ENCODE data around the gene ZBP1. TPM values are rescaled to one million over a fixed set of nuclear protein-coding genes. Genes with fewer than 3 reads are reported as not detected.

ZBP1 gene
- total RNA-seq, 1 experiment from 2014 or later: 2.9 TPM

- H3K4me2 ChIP-seq (ENCODE audit: low read depth, low read length, poor library complexity, severe bottlenecking): no peak overlapping the region
- no peaks in the 10 kb centered on the region for H3K9me2 ChIP-seq (replicated peaks; ENCODE audit: insufficient read depth, low read length)
- no peak overlapping the region for H3K4me3 ChIP-seq (ENCODE audit: low read length)
- H3K9ac ChIP-seq (ENCODE audit: low read length): no peak overlapping the region
- no peak overlapping the region for H2AFZ ChIP-seq (ENCODE audit: low read length)
- no peaks in the 10 kb centered on the region for H3K36me3 ChIP-seq (ENCODE audit: insufficient read depth, low read length)
- H3K79me2 ChIP-seq (ENCODE audit: low read length): no peaks in the 10 kb centered on the region
- no peak for DNase-seq
- peaks cover 11% of the 10 kb centered on the region for H3K4me1 ChIP-seq (ENCODE audit: low read length)
- no peaks in the 10 kb centered on the region for H3K27me3 ChIP-seq (ENCODE audit: low read length)
- H4K20me1 ChIP-seq (ENCODE audit: insufficient read depth, low read depth, low read length): no peaks in the 10 kb centered on the region
- H3K27ac ChIP-seq (ENCODE audit: low read length): no peak overlapping the region
- H3K9me3 ChIP-seq (ENCODE audit: low read length): no peaks in the 10 kb centered on the region
These were observed 14.3 kb downstream of the ZBP1 start for GRCh38 chr20:57605878-57606277.

GRCh38 chr20:57605045-57605444 is 15.2 kb downstream of the ZBP1 start:
- H3K4me2 ChIP-seq (ENCODE audit: low read depth, low read length, poor library complexity, severe bottlenecking): no peak overlapping the region
- no peak overlapping the region for H3K9ac ChIP-seq (ENCODE audit: low read length)
- no peak overlapping the region for H2AFZ ChIP-seq (ENCODE audit: low read length)
- H3K36me3 ChIP-seq (ENCODE audit: insufficient read depth, low read length): no peaks in the 10 kb centered on the region
- H3K79me2 ChIP-seq (ENCODE audit: low read length): no peaks in the 10 kb centered on the region
- H3K4me3 ChIP-seq (ENCODE audit: low read length): no peak overlapping the region
- H3K27ac ChIP-seq (ENCODE audit: low read length): no peak overlapping the region
- H3K9me3 ChIP-seq (ENCODE audit: low read length): no peaks in the 10 kb centered on the region
- no peaks in the 10 kb centered on the region for H4K20me1 ChIP-seq (ENCODE audit: insufficient read depth, low read depth, low read length)
- DNase-seq: no peak
- H3K4me1 ChIP-seq (ENCODE audit: low read length): peaks cover 17% of the 10 kb centered on the region
- H3K27me3 ChIP-seq (ENCODE audit: low read length): no peaks in the 10 kb centered on the region
- H3K9me2 ChIP-seq (replicated peaks; ENCODE audit: insufficient read depth, low read length): no peaks in the 10 kb centered on the region

GRCh38 chr20:57603120-57603519 is 17.1 kb downstream of the ZBP1 start:
- no peaks in the 10 kb centered on the region for H3K79me2 ChIP-seq (ENCODE audit: low read length)
- H3K36me3 ChIP-seq (ENCODE audit: insufficient read depth, low read length): no peaks in the 10 kb centered on the region
- no peak overlapping the region for H2AFZ ChIP-seq (ENCODE audit: low read length)
- no peak overlapping the region for H3K9ac ChIP-seq (ENCODE audit: low read length)
- peaks cover 22% of the 10 kb centered on the region for H3K4me1 ChIP-seq (ENCODE audit: low read length)
- H3K9me3 ChIP-seq (ENCODE audit: low read length): no peaks in the 10 kb centered on the region
- H3K9me2 ChIP-seq (replicated peaks; ENCODE audit: insufficient read depth, low read length): no peaks in the 10 kb centered on the region
- DNase-seq: no peak
- H3K4me2 ChIP-seq (ENCODE audit: low read depth, low read length, poor library complexity, severe bottlenecking): no peak overlapping the region
- no peaks in the 10 kb centered on the region for H4K20me1 ChIP-seq (ENCODE audit: insufficient read depth, low read depth, low read length)
- H3K4me3 ChIP-seq (ENCODE audit: low read length): no peak overlapping the region
- no peaks in the 10 kb centered on the region for H3K27me3 ChIP-seq (ENCODE audit: low read length)
- H3K27ac ChIP-seq (ENCODE audit: low read length): no peak overlapping the region

DNA sequence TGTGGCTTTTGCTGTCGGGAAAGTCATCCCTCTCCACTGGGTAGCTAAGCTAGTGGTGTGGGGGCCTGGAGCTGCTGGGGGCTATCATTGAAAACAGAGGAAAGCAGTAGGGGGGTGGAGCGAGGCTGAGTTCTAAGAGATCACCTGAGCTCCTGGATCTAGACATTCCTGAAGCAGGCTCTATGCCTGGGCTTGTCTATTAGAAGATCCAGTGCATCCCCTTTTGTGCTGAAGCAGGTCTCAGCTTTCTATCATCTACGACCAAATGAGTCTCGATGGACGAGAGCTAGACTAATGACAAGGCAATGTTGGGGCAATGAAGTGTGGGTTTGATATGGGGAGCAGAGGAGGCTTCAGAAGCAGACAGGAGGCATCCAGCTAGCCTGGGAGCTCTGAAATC is 18.5 kb downstream of the ZBP1 start:
- Histone ChIP-seq H3K9ac (ENCODE audit: low read length) (no peak overlapping the region), H3K9me2 (replicated peaks; ENCODE audit: insufficient read depth, low read length) (no peaks in the 10 kb centered on the region), H3K4me3 (ENCODE audit: low read length) (no peak overlapping the region), H3K9me3 (ENCODE audit: low read length) (no peaks in the 10 kb centered on the region), H2AFZ (ENCODE audit: low read length) (no peak overlapping the region), H4K20me1 (ENCODE audit: insufficient read depth, low read depth, low read length) (no peaks in the 10 kb centered on the region), H3K79me2 (ENCODE audit: low read length) (no peaks in the 10 kb centered on the region), H3K27ac (ENCODE audit: low read length) (no peak overlapping the region), H3K4me1 (ENCODE audit: low read length) (peaks cover 22% of the 10 kb centered on the region), H3K27me3 (ENCODE audit: low read length) (no peaks in the 10 kb centered on the region), H3K4me2 (ENCODE audit: low read depth, low read length, poor library complexity, severe bottlenecking) (no peak overlapping the region), H3K36me3 (ENCODE audit: insufficient read depth, low read length) (no peaks in the 10 kb centered on the region)
- DNase-seq: no peak

GRCh38 chr20:57601211-57601570 is 19.0 kb downstream of the ZBP1 start:
- H3K9me2 ChIP-seq (replicated peaks; ENCODE audit: insufficient read depth, low read length): no peaks in the 10 kb centered on the region
- H3K27ac ChIP-seq (ENCODE audit: low read length): no peak overlapping the region
- no peaks in the 10 kb centered on the region for H4K20me1 ChIP-seq (ENCODE audit: insufficient read depth, low read depth, low read length)
- H3K79me2 ChIP-seq (ENCODE audit: low read length): no peaks in the 10 kb centered on the region
- no peak overlapping the region for H3K4me3 ChIP-seq (ENCODE audit: low read length)
- no peak overlapping the region for H3K4me2 ChIP-seq (ENCODE audit: low read depth, low read length, poor library complexity, severe bottlenecking)
- DNase-seq: no peak
- no peaks in the 10 kb centered on the region for H3K9me3 ChIP-seq (ENCODE audit: low read length)
- H3K9ac ChIP-seq (ENCODE audit: low read length): no peak overlapping the region
- peaks cover 23% of the 10 kb centered on the region for H3K4me1 ChIP-seq (ENCODE audit: low read length)
- no peaks in the 10 kb centered on the region for H3K36me3 ChIP-seq (ENCODE audit: insufficient read depth, low read length)
- H3K27me3 ChIP-seq (ENCODE audit: low read length): no peaks in the 10 kb centered on the region
- no peak overlapping the region for H2AFZ ChIP-seq (ENCODE audit: low read length)

DNA sequence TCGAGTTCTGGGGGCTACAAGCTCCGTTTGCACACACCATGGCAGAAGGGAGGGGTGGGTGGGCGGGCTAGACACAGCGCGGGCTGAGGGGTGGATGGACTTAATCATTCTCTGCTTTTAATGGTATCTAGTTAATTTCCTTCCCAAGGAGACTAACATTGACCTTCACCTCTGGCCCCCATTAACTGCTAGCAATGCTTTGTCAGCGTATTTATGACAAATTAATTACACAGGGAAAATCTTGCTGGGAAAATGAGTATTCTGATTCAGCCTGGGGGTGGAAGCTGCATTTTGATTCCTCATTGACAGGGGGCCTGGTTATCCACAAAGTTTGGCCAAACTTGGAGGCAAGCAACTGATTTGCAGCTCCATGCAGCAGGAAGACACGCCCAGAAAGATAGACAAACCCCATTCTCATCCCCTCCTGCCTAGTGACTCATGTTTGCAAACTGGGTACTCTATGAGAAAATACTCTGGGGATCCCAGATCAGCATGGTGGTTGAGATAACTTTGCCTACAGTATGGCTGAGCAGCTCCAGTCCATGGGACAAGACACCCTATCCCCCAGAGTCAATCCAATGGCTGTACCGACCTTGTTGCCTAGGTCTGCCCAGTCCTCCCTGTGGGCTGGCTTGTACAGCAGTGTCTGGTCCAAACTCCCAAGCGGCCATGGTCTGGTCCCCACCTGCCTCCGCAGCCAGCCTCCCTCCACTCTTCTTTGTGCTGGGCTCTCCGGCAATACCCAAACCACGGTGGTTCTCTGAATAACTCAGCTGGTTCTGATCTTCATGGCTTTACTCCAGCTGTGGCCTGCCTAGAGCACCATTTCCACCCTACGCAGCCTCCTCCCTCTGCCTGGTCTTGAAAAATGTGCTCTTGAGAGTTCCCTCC is 19.7 kb downstream of the ZBP1 start:
- peak; percentile 61 for DNase-seq

DNA sequence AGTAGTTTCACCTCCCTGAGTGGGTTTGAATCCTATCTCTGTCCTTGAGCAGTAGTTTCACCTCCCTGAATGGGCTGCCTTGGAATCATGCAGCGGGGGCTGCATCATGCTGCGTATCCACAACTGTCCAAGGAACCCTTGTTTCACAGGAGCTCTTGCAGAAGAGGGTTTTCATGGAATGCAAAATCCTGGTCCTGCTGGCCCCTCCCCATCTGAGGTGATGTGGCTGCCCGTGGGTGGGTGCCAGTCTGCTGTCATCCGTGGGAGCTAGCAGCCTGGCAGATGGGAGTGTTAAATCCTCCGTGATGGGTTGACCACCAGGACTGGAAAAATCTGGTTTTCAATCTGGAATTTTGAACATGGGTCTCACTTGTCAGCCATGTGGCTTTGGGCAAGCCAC is 21.7 kb downstream of the ZBP1 start:
- no peaks in the 10 kb centered on the region for H3K36me3 ChIP-seq (ENCODE audit: insufficient read depth, low read length)
- no peaks in the 10 kb centered on the region for H3K79me2 ChIP-seq (ENCODE audit: low read length)
- H2AFZ ChIP-seq (ENCODE audit: low read length): no peak overlapping the region
- no peak for DNase-seq
- no peaks in the 10 kb centered on the region for H3K9me3 ChIP-seq (ENCODE audit: low read length)
- no peak overlapping the region for H3K9ac ChIP-seq (ENCODE audit: low read length)
- H3K4me2 ChIP-seq (ENCODE audit: low read depth, low read length, poor library complexity, severe bottlenecking): no peak overlapping the region
- H3K4me3 ChIP-seq (ENCODE audit: low read length): no peak overlapping the region
- H4K20me1 ChIP-seq (ENCODE audit: insufficient read depth, low read depth, low read length): no peaks in the 10 kb centered on the region; the same call in 1 of the 2 replicates
- H3K4me1 ChIP-seq (ENCODE audit: low read length): peaks cover 30% of the 10 kb centered on the region
- no peaks in the 10 kb centered on the region for H3K9me2 ChIP-seq (replicated peaks; ENCODE audit: insufficient read depth, low read length)
- H3K27me3 ChIP-seq (ENCODE audit: low read length): no peaks in the 10 kb centered on the region
- H3K27ac ChIP-seq (ENCODE audit: low read length): no peak overlapping the region

More for the DNA sequence above, 19.7 kb downstream of the ZBP1 start:
- no peaks in the 10 kb centered on the region for H3K36me3 ChIP-seq (ENCODE audit: insufficient read depth, low read length)
- no peak overlapping the region for H3K9ac ChIP-seq (ENCODE audit: low read length)
- H3K4me2 ChIP-seq (ENCODE audit: low read depth, low read length, poor library complexity, severe bottlenecking): no peak overlapping the region
- H3K9me2 ChIP-seq (replicated peaks; ENCODE audit: insufficient read depth, low read length): no peaks in the 10 kb centered on the region
- H3K27me3 ChIP-seq (ENCODE audit: low read length): no peaks in the 10 kb centered on the region
- peaks cover 23% of the 10 kb centered on the region for H3K4me1 ChIP-seq (ENCODE audit: low read length)
- H3K27ac ChIP-seq (ENCODE audit: low read length): no peak overlapping the region
- no peak overlapping the region for H2AFZ ChIP-seq (ENCODE audit: low read length)
- H3K4me3 ChIP-seq (ENCODE audit: low read length): no peak overlapping the region
- no peaks in the 10 kb centered on the region for H4K20me1 ChIP-seq (ENCODE audit: insufficient read depth, low read depth, low read length)
- no peaks in the 10 kb centered on the region for H3K79me2 ChIP-seq (ENCODE audit: low read length)
- H3K9me3 ChIP-seq (ENCODE audit: low read length): no peaks in the 10 kb centered on the region

DNA sequence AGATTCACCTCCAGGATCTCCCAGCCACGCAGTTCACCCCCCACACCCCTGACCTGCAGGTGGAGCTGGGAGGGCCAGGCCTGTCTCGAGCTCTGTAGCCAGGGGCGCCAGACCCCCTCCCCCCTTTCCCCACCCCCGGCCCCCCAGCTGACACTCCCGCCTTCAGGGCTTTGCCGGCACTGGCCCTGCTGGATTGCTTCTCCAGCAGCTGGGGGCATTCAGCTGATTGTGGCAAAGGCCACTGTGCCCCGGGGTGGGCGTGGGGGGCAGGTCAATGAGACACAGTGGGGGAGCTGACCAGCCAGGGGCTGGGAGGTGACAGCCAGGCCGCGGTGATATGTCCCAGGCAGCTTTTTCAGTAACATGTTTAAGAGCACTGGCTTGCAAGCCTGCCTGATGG is 22.2 kb downstream of the ZBP1 start:
- H3K9me2 ChIP-seq (replicated peaks; ENCODE audit: insufficient read depth, low read length): no peaks in the 10 kb centered on the region
- no peaks in the 10 kb centered on the region for H3K36me3 ChIP-seq (ENCODE audit: insufficient read depth, low read length)
- H3K9me3 ChIP-seq (ENCODE audit: low read length): no peaks in the 10 kb centered on the region
- no peak overlapping the region for H3K4me3 ChIP-seq (ENCODE audit: low read length)
- H3K9ac ChIP-seq (ENCODE audit: low read length): no peak overlapping the region
- H3K4me2 ChIP-seq (ENCODE audit: low read depth, low read length, poor library complexity, severe bottlenecking): no peak overlapping the region
- DNase-seq: no peak
- no peak overlapping the region for H2AFZ ChIP-seq (ENCODE audit: low read length)
- H3K4me1 ChIP-seq (ENCODE audit: low read length): peaks cover 34% of the 10 kb centered on the region
- H3K27ac ChIP-seq (ENCODE audit: low read length): no peak overlapping the region
- no peaks in the 10 kb centered on the region; the same call in 1 of the 2 replicates for H4K20me1 ChIP-seq (ENCODE audit: insufficient read depth, low read depth, low read length)
- H3K27me3 ChIP-seq (ENCODE audit: low read length): no peaks in the 10 kb centered on the region
- H3K79me2 ChIP-seq (ENCODE audit: low read length): no peaks in the 10 kb centered on the region
